Stimulated activated CD4-positive, alpha-beta T cell treated with anti-CD3 and anti-CD28 coated beads, Interleukin-1b, Interleukin-23, amount 100 ng/mL, for 48 hours (primary cell): ENCODE data around the gene CFDP1.

Source experiments
- DNase-seq: peaks from one replicate; pipeline ENCODE4 v3.0.0-alpha.2; 2020

The CFDP1 gene

DNA sequence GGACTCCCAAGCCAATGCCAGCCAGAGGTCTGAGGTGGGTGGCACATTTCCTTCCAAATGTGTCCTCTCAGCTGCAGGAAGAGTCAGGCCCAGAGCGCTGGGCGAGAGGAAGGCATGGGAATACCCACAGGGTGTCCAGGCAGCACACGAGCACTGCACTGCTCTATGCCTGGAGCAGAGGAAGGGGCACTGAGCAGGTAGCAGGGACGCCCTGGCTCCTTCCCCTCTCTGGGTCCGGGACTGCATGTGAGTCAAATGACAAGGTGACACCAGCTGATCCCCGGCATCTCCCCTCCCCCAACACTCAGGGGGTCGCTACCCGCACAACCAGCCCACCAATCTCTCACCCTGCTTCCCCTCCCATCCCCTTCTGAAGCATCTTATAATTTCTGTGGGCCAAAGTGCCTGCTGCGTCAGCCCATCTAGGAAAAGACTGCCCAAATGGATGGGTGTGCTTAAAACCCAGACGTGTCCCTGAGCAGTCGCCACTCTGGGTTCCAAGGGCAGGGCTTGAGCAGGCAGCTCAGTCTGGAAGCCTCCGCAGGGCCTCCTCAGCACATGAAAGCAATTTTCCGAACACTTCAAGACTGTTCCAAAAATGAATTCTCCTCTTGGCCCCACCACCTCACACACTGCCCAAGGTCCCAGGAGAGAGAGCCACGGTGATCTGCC lies 169.9 kb downstream of the CFDP1 start:
- DNase-seq = no peak

- no peak for DNase-seq
Observed at GRCh38 chr16:75262800-75263127, 170.5 kb downstream of the CFDP1 start.

GRCh38 chr16:75262104-75262799 lies 171.1 kb downstream of the CFDP1 start:
- no peak for DNase-seq

DNA sequence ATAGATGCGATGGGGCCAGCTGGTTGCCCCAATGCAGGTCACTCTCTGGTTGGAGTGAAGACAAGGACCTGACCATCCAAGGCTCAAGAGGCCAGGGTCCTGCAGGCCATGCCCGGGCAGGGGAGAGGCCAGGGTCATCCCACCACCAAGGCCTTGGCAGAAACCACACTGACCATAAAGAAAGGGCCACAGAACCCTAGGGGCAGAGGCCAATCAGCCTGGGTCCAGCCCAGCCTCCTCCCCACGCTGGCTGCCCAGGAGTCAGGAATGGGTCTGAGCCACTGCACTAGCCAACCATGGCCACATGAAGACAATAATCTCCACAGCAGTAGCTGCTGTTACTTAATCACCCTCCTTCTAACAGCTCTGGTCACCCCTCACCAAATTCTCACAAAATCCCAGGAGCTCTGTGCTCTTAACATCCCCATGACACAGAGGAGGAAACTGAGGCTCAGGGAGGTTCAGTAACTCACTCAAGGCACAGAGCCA lies 171.7 kb downstream of the CFDP1 start:
- no peak for DNase-seq

GRCh38 chr16:75260851-75261589 lies 172.3 kb downstream of the CFDP1 start:
- DNase-seq = no peak

GRCh38 chr16:75258807-75259141 lies 174.5 kb downstream of the CFDP1 start:
- no peak for DNase-seq

GRCh38 chr16:75257886-75258806 lies 175.2 kb downstream of the CFDP1 start:
- DNase-seq = no peak

GRCh38 chr16:75256696-75257343 lies 176.5 kb downstream of the CFDP1 start:
- no peak for DNase-seq

DNA sequence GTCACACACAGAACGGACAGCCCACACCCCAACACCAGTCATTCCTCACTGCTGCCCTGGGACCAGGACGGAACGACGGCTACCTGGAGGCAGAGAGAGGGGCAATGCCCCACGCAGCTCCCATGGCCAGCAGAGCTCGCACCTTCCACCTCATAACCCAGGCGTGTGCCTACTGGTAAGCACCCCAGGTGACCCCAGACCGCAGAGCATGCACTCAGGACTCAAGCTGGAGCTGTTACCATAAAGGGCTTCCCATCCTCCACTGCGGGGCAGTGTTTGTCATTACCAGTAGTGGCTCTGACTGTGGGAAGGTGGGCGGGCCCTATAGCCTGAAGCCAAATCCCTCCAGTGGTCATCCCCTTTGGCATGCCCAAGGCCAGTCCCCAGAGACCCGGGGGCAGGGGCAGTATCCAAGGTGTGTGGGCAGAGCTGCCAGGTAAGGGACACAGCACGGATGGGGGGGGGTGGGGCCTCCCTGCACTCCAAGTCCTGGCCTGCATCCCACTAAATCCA lies 177.2 kb downstream of the CFDP1 start:
- no peak for DNase-seq

DNA sequence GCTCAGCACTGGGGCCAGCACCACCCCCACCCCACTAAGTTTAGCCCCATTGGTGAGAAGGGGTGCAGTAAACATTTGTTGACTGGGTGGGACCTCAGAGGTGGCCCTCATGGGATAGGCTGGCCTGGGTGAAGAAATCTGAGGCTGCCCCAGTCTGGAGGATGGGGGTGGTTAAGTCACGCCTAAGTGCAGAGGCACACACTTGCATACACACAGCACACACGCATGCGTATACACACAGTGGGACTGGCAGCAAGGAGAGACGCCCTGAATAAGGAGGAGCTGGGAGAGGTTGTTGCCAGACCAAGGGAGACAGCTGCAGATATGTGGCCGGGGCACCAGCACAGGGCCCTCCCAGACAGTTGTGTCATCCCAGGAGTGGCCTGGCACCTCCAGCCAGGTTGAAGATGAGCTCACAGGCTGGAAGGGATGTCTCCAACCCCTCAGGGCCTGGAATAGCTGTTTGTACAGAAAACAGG lies 178.9 kb downstream of the CFDP1 start:
- no peak for DNase-seq

DNA sequence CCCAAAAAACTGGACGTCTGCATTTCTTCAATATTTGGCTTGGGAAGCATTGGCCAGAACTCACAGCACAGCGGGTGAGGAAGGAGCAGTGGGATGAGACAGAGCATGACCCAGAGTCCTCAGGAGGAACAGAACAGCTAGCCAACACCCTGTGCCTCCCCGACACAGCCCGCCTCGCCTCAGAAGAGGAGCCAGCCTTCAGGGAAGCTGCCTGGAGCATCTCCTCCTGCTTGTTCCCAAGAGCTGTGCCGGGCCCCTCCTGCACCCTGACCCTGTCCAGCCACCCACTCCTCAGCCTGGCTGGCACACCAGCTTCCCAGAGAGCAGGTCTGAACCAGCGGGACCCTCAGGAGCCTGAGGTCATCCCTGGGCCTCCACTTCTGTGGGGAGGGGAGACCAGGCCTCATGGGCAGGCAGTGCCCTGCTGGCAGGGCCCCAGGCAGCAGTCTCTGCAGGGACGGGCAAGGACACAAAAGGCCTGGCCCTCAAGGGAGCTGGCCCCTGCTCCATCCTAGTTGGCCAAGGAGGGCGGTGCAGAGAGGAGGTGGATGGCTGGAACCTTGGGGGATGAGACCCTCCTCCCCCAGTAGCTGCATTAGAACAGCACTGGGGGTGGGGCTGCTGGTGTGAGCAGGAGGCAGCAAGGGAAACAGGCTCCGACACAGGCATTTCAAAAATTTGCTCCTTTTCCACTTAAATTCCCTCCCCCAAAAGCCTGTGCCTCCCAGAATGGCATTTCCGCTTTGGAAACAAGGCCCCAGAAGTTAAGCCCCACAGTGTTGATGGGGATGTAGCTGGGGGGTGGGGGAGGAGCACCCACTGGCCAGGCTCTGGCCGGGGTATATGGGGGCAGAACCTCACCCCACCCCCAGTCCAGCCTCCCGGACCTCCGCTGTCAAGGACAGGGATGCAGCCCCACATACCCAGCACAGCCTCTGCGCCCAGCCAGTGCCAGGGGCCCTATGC lies 180.1 kb downstream of the CFDP1 start:
- DNase-seq = no peak

GRCh38 chr16:75252049-75252864 lies 181.0 kb downstream of the CFDP1 start:
- no peak for DNase-seq

- no peak for DNase-seq
Observed at GRCh38 chr16:75251280-75252048, 181.8 kb downstream of the CFDP1 start, which contains the start of gene BCAR1. Gene BCAR1, minus strand, starts transcription at chr16:75251624. Its CDS starts 142 bp downstream, at chr16:75251482.

DNA sequence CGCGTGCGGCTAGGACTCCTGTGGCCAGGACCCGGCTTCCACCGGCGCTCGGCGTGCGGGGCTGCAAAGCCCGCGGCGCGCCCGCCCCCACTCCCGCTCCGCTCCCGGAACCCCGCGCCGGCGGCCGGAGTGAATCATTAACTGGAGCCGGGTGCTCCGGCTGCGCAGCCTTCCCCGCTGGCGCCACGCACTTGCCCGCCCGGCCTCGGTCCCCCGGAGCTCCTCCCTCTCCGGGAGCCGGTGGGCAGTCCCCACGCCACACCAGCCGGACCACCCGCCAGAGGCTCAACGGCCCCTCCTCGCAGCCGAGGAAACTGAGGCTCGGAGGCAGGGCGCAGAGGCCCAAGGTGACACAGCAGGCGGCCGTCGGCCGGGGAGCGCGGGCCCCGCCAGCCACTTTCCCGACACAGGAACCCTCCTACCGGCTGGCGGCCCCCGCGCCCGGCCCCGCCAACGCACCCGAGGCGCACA lies 182.5 kb downstream of the CFDP1 start:
- no peak for DNase-seq

DNA sequence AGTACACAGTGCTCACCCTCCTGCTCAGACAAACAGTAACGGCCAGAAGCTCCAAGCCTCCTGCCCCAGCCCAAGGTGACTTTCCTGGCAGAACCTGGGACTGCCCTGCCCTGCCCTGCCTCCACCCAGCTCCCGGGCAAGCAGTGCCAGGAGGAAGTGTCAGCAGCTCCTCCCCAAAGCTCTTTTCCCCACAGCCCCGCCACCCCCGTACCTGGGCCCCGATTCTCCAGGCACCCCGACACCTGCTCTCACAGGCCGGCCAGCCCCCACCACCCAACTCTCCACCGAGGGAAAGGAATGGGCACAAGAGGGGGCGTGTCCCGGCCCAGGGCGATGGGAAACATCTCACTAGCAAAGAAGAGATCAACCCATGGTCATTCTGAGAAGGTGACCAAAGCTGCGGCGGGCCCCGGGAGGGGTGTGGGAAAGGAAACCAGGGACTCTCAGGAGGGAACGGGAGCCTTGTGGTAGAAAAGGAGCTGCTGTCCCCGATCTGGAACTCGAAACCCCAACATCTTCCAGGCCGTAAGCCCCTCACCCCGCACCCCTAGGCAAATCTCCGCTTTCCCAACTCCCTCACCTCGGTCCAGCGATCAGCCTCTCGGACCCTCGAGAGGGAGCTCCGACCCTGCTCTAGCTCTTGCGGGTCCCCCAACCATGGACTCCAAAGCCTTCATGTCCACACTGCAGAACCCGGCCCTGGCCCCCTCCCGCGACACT lies 183.1 kb downstream of the CFDP1 start:
- no peak for DNase-seq

GRCh38 chr16:75249441-75249840 lies 183.9 kb downstream of the CFDP1 start:
- DNase-seq = no peak

GRCh38 chr16:75248536-75249380 lies 184.5 kb downstream of the CFDP1 start:
- no peak for DNase-seq
